Vagina (tissue), 2 donors: ENCODE results near the gene TSPAN14. TPM values are rescaled to one million over a fixed set of nuclear protein-coding genes. Genes with fewer than 3 reads are reported as not detected.
A peak's percentile ranks its signal among the peaks of the same experiment; 100 is the strongest.

ENCODE experiments used
- DNase-seq, 2 donors: peaks; one replicate each; pipeline ENCODE4 v3.0.0-alpha.2; 2017; ENCODE audit errors: extremely low spot score in 2 of 2
- H3K27ac ChIP-seq: fragments of 200-600 bp; sonication (generic); one replicate; pipeline ENCODE4 v1.5.1; 2019
- H3K27me3 ChIP-seq: fragments of 200-600 bp; sonication (generic); one replicate; pipeline ENCODE4 v1.5.1; 2019
- H3K36me3 ChIP-seq, 2 donors: fragments of 200-600 bp; sonication (generic); one replicate each; pipeline ENCODE4 v1.5.1; 2017 to 2019
- H3K4me1 ChIP-seq: fragments of 200-600 bp; sonication (generic); one replicate; pipeline ENCODE4 v1.5.1; 2019
- H3K4me3 ChIP-seq, 2 donors: fragments of 200-600 bp; sonication (generic); 1 replicate in 1 of 2; 2 replicates in 1 of 2; pipeline ENCODE4 v1.5.1; 2016 to 2019
- H3K9me3 ChIP-seq: fragments of 200-600 bp; sonication (generic); one replicate; pipeline ENCODE4 v1.5.1; 2019
- CTCF ChIP-seq, 3 experiments: fragments of 450-650 bp in 2 of 3; fragments of 200-600 bp in 1 of 3; sonication (generic) in 1 of 3; IDR thresholded peaks; one replicate each; pipeline ENCODE4 v1.5.1; 2017 to 2019; ENCODE audit warnings: antibody characterized with exemption in 3 of 3, mild to moderate bottlenecking in 2 of 3, moderate library complexity in 2 of 3
- POLR2A ChIP-seq, 2 donors: fragments of 450-650 bp; IDR thresholded peaks; one replicate each; pipeline ENCODE4 v1.6.1; 2017; ENCODE audit warnings: antibody characterized with exemption in 2 of 2, mild to moderate bottlenecking in 2 of 2, moderate library complexity in 2 of 2
- POLR2AphosphoS5 ChIP-seq, 2 donors: sonication (generic); formaldehyde crosslinking; IDR thresholded peaks; one replicate each; pipeline ENCODE4 v1.9.0; 2017; ENCODE audit warnings: antibody characterized with exemption in 2 of 2, mild to moderate bottlenecking in 2 of 2, low read depth in 1 of 2; ENCODE audit not compliant: insufficient read depth in 1 of 2
- intact Hi-C: fragments of 100-400 bp; cut with DNase I; formaldehyde crosslinking; loops from one replicate; pipeline ENCODE4 v1.15.1; 2023
- total RNA-seq: library from RNA; depleted of rRNA; stranded (reverse); fragments of >200 nt; gene quantifications from one replicate; pipeline ENCODE4 v1.2.3, GENCODE V29; 2016

Gene TSPAN14
- total RNA-seq, 1 donor from 2014 or later = 98.0 TPM

GRCh38 chr10:80509108-80509402 lies 54.9 kb downstream of the TSPAN14 start:
- TF ChIP-seq POLR2AphosphoS5 (IDR thresholded peaks at IDR 0.05; ENCODE audit: insufficient read depth in 1 of 2, low read depth in 1 of 2) (no peak), POLR2A (IDR thresholded peaks at IDR 0.05) (no peak), CTCF (IDR thresholded peaks at IDR 0.05) (no peak)
- H3K27ac ChIP-seq = no peak overlapping the region
- H3K4me1 ChIP-seq = peaks cover 32% of the 10 kb centered on the region
- intact Hi-C loops = no loop called here
- H3K9me3 ChIP-seq = no peaks in the 10 kb centered on the region
- H3K27me3 ChIP-seq = no peaks in the 10 kb centered on the region
- no peak for DNase-seq
- no peak overlapping the region for H3K4me3 ChIP-seq
- H3K36me3 ChIP-seq = peaks cover 0 to 63% of the 10 kb centered on the region in 2 donors

DNA sequence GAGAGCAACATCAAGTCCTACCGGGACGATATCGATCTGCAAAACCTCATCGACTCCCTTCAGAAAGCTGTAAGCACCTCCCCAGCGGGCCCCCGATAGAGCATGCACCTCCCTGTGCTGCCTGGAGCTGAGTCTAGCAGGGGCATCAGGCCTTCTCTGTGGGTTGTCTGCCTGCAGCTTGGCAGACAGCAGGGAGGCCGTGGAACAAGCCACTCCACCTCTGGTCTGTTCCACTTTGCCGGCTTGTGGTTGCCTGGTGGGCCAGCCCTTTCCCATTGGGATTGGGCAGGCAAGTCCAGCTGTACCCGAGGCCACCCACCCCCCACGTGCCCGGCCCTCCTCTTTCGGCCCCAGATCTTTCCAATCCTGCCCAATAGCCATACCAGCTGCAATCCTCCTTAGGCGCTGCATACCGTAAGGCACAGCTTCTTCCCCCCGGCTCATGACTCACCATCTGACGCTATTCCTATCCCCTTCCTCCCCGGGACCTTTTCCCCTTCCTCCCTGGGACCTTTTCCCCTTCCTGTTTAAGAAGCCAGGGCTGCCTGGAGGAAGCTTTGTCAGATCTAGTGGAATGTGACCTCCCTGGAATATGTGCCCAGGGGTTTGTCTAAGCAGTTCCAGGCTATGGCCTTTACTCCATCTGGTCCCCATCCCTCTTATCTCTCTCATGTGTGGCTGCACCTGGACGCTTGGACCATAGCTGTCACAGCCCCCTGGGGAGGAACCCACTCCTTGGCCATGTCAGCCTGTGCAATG lies 55.5 kb downstream of the TSPAN14 start:
- intact Hi-C loops = no loop called here
- H3K4me3 ChIP-seq = no peak overlapping the region
- H3K9me3 ChIP-seq = no peaks in the 10 kb centered on the region
- no peak overlapping the region for H3K27ac ChIP-seq
- H3K4me1 ChIP-seq = peaks cover 27% of the 10 kb centered on the region
- DNase-seq = no peak
- no peaks in the 10 kb centered on the region for H3K27me3 ChIP-seq
- peaks cover 0 to 69% of the 10 kb centered on the region in 2 donors for H3K36me3 ChIP-seq
- TF ChIP-seq POLR2AphosphoS5 (IDR thresholded peaks at IDR 0.05; ENCODE audit: insufficient read depth in 1 of 2, low read depth in 1 of 2) (peak in 1 of 2 donors; percentile 17), CTCF (IDR thresholded peaks at IDR 0.05) (no peak)

DNA sequence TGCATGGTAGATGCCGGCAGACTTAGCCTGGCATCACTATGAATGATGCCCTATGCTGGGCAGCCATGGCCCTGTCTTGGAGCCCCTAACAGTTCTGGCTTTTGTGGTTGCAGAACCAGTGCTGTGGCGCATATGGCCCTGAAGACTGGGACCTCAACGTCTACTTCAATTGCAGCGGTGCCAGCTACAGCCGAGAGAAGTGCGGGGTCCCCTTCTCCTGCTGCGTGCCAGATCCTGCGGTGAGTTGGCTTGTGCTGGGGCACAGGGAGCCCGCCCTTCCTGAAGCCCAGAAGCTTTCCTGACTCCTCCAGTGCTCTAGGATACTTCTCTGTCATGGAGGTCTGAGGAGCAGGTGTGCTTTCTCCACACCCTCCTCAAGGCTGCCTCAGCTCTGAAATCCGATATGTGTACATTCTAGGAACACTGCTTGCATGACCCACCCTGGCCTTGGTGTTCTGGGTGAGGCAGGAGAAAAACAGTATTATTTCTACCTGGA lies 58.0 kb downstream of the TSPAN14 start:
- H3K36me3 ChIP-seq = peaks cover 0 to 91% of the 10 kb centered on the region in 2 donors
- intact Hi-C loops = no loop called here
- H3K4me3 ChIP-seq = no peak overlapping the region
- DNase-seq = no peak
- H3K27ac ChIP-seq = no peak overlapping the region
- no peak for TF ChIP-seq POLR2AphosphoS5 (IDR thresholded peaks at IDR 0.05; ENCODE audit: insufficient read depth in 1 of 2, low read depth in 1 of 2)
- no peak for TF ChIP-seq CTCF (IDR thresholded peaks at IDR 0.05)
- no peak for TF ChIP-seq POLR2A (IDR thresholded peaks at IDR 0.05)
- H3K4me1 ChIP-seq = peaks cover 28% of the 10 kb centered on the region
- H3K27me3 ChIP-seq = no peaks in the 10 kb centered on the region
- no peaks in the 10 kb centered on the region for H3K9me3 ChIP-seq

- Histone ChIP-seq H3K4me1 (peaks cover 29% of the 10 kb centered on the region), H3K27me3 (no peaks in the 10 kb centered on the region), H3K36me3 (peaks cover 0 to 95% of the 10 kb centered on the region in 2 donors), H3K4me3 (no peak overlapping the region), H3K9me3 (no peaks in the 10 kb centered on the region), H3K27ac (no peak overlapping the region)
- TF ChIP-seq POLR2AphosphoS5 (IDR thresholded peaks at IDR 0.05; ENCODE audit: insufficient read depth in 1 of 2, low read depth in 1 of 2) (no peak), POLR2A (IDR thresholded peaks at IDR 0.05) (no peak), CTCF (IDR thresholded peaks at IDR 0.05) (no peak)
- intact Hi-C loops = no loop called here
- DNase-seq = no peak
These were observed 59.0 kb downstream of the TSPAN14 start for GRCh38 chr10:80513106-80513505.

- Histone ChIP-seq H3K4me3 (no peak overlapping the region), H3K36me3 (peaks cover 0 to 85% of the 10 kb centered on the region in 2 donors), H3K27ac (peak overlapping the region; percentile 16), H3K4me1 (peaks cover 23% of the 10 kb centered on the region), H3K27me3 (no peaks in the 10 kb centered on the region), H3K9me3 (no peaks in the 10 kb centered on the region)
- no peak for TF ChIP-seq POLR2AphosphoS5 (IDR thresholded peaks at IDR 0.05; ENCODE audit: insufficient read depth in 1 of 2, low read depth in 1 of 2)
- no peak for DNase-seq
- intact Hi-C loops = no loop called here
These were observed 61.4 kb downstream of the TSPAN14 start for GRCh38 chr10:80515511-80515910.
